ENCODE results near the gene AP1G2. TPM values are rescaled to one million over a fixed set of nuclear protein-coding genes. Genes with fewer than 3 reads are reported as not detected.

The AP1G2 gene
- polyA plus RNA-seq, 1 experiment: 8.2 TPM

DNA sequence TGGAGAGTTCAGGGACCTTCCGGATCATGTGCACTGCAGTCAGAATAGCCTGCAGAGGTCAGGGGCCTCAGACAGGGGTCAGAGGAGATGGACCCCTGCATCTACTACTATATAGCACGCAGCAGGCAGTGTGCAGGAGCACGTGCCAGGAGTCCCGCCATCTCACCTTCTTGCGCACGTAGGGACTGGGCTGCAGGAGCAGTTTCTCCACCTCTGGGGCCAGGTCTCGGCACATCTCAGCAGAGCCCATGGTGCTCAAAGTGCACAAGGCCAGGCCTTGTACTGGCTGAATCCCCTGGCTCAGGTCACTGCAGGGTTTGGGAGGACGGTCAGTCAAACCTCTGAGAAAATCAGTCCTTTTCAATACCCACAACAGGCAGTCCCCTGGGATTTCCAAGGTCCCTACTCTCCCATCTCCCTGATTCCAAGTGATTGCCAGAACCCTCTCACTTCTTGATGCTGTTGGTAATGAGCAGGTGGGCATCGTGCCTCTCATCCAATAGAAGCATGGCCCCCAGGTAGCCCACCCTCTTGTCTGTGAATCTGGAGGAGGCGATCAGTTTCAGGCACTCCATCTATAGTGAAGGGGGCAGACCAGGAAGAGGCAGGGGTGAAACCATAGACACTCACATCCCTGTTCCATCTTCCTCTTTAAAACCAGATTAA lies 1.3 kb downstream of the AP1G2 start:
- Histone ChIP-seq H3K4me3 (ENCODE audit: low read depth, low read length) (no peak overlapping the region), H3K27ac (ENCODE audit: low read depth, low read length) (no peak overlapping the region), H3K27me3 (ENCODE audit: control insufficient read depth, insufficient read depth, low read length) (peaks cover 12% of the 10 kb centered on the region), H3K9me3 (ENCODE audit: control insufficient read depth, insufficient read depth, low read length) (no peaks in the 10 kb centered on the region; the same call in 1 of the 2 replicates)
- ChIA-PET CTCF (interaction anchor here (0.9 to 1.9 kb wide), 3 partner anchors 27 to 88 kb away, joined by 3 to 9 read pairs (median 4); no protein-coding TSS in a partner anchor), POLR2A (no interaction called here)
- TF ChIP-seq, protein P1, sequence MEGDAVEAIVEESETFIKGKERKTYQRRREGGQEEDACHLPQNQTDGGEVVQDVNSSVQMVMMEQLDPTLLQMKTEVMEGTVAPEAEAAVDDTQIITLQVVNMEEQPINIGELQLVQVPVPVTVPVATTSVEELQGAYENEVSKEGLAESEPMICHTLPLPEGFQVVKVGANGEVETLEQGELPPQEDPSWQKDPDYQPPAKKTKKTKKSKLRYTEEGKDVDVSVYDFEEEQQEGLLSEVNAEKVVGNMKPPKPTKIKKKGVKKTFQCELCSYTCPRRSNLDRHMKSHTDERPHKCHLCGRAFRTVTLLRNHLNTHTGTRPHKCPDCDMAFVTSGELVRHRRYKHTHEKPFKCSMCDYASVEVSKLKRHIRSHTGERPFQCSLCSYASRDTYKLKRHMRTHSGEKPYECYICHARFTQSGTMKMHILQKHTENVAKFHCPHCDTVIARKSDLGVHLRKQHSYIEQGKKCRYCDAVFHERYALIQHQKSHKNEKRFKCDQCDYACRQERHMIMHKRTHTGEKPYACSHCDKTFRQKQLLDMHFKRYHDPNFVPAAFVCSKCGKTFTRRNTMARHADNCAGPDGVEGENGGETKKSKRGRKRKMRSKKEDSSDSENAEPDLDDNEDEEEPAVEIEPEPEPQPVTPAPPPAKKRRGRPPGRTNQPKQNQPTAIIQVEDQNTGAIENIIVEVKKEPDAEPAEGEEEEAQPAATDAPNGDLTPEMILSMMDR (IDR thresholded peaks at IDR 0.05; ENCODE audit: low read depth, low read length): no peak
- DNase-seq (ENCODE audit: low read depth, low spot score): no peak

DNA sequence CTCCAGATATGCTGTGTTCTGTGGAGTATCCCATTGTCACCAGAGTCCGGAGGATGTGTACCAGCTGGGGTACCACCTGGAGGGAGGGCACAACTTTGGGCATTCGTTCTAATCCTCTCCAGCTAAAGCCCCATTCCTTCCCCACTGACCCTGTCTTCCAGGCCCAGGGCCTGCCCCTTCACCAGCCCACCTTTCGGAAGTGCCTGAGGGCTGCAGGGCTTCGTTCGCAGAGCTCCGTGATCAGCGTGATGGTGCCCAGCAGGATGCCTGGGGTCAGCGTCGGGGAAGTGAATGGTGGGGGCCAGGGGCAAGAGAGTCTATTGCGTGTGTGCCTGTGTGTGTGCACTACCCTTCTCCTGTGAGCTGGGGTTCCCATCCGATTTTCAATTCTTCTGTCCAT lies 2.0 kb downstream of the AP1G2 start:
- CTCF ChIA-PET: interaction anchor here (1.2 to 1.9 kb wide), 2 partner anchors 27 to 87 kb away, joined by 3 to 9 read pairs; no protein-coding TSS in a partner anchor
- POLR2A ChIA-PET: no interaction called here
- Histone ChIP-seq H3K27me3 (ENCODE audit: control insufficient read depth, insufficient read depth, low read length) (peaks cover 6% of the 10 kb centered on the region), H3K4me3 (ENCODE audit: low read depth, low read length) (no peak overlapping the region), H3K9me3 (ENCODE audit: control insufficient read depth, insufficient read depth, low read length) (no peaks in the 10 kb centered on the region; the same call in 1 of the 2 replicates), H3K27ac (ENCODE audit: low read depth, low read length) (no peak overlapping the region)
- no peak for DNase-seq (ENCODE audit: low read depth, low spot score)
- TF ChIP-seq, protein P1 (IDR thresholded peaks at IDR 0.05; ENCODE audit: low read depth, low read length): no peak

DNA sequence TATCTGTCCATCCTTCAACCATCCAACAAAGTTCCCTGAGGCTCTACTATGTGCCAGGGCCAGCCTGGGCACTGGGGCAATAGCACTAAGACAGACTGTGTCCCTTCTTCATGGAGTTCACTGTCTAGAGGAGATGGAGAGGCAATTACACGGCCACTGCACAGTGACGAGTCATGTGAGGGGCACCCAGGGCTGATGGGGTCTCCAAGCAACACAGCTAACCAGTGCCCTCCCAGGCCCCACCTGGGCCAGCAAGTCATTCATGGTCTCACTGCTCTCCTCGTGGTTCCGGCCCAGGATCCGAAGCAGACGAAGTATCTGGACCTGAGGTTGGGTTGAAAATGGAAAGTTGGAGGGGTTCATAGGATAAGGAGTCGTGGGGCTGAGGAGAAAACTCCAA lies 2.7 kb downstream of the AP1G2 start:
- CTCF ChIA-PET: no interaction called here
- DNase-seq (ENCODE audit: low read depth, low spot score): no peak

DNA sequence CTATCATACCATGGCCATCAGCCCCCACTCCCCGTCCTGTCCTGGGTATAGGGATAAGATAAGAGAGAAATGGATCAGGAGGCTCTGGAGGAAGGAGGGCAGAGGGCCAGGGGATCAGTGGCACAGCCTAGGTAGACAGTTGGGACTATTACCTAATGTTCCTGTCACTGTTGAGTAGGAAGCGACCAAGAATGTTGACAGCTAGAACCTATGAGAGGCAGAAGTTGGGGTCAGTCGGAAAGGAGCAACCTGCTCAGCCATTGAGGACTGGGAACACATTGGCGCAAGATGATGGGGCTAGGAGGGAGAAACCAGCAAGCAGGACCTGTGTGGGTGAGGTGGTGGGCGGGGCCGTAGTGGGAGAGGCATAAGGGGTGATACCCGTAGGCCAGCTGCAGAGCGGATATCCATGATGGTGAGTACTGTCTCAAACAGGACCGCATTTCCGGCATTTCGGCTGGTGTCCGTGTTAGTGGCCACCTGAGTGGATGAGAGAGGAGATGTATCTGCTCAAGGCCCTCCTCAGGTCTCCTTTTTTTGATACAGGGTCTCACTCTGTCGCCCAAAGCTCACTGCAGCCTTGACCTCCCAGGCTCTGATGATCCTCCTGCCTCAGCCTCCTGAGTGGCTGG lies 3.3 kb downstream of the AP1G2 start:
- no peak overlapping the region for H3K4me3 ChIP-seq (ENCODE audit: low read depth, low read length)
- peaks cover under 1% of the 10 kb centered on the region for H3K27me3 ChIP-seq (ENCODE audit: control insufficient read depth, insufficient read depth, low read length)
- DNase-seq (ENCODE audit: low read depth, low spot score): no peak
- no peaks in the 10 kb centered on the region; the same call in 1 of the 2 replicates for H3K9me3 ChIP-seq (ENCODE audit: control insufficient read depth, insufficient read depth, low read length)
- no peak overlapping the region for H3K27ac ChIP-seq (ENCODE audit: low read depth, low read length)
- POLR2A ChIA-PET: no interaction called here
- TF ChIP-seq, protein P1 (IDR thresholded peaks at IDR 0.05; ENCODE audit: low read depth, low read length): no peak
- CTCF ChIA-PET: interaction anchor here (1.0 to 8.1 kb wide), 2 partner anchors 18 to 86 kb away, joined by 3 to 330 read pairs; no protein-coding TSS in a partner anchor

More for the DNA sequence above, 2.7 kb downstream of the AP1G2 start:
- Histone ChIP-seq H3K27me3 (ENCODE audit: control insufficient read depth, insufficient read depth, low read length) (peaks cover 5% of the 10 kb centered on the region), H3K9me3 (ENCODE audit: control insufficient read depth, insufficient read depth, low read length) (no peaks in the 10 kb centered on the region; the same call in 1 of the 2 replicates), H3K4me3 (ENCODE audit: low read depth, low read length) (no peak overlapping the region), H3K27ac (ENCODE audit: low read depth, low read length) (no peak overlapping the region)
- POLR2A ChIA-PET: no interaction called here
- TF ChIP-seq, protein P1 (IDR thresholded peaks at IDR 0.05; ENCODE audit: low read depth, low read length): no peak
